GM12878 (cell line): ENCODE results near the gene FMNL2. TPM values are rescaled to one million over a fixed set of nuclear protein-coding genes. Genes with fewer than 3 reads are reported as not detected.

ENCODE experiments used
- ATAC-seq: fragments of 200-7000 bp; cut with Tn5 transposase; 3 replicates; pipeline ENCODE4 v1.9.1; 2020; ENCODE audit warnings: mild to moderate bottlenecking, moderate library complexity
- BruUV-seq: library from RNA; stranded (reverse); fragments of 400-500 nt; replicated peaks from 2 replicates; lab custom pipeline; 2021; lab: Mats Ljungman, UMichigan
- CTCF ChIA-PET: fragments of 300-600 bp; sonication (Branson Sonifier 250); formaldehyde crosslinking; extraction: SDS; loops from one replicate; lab custom pipeline; 2021; ENCODE audit warnings: inconsistent platforms; lab: Yijun Ruan, JAX
- POLR2A ChIA-PET: fragments of 350-600 bp; formaldehyde crosslinking; extraction: SDS; loops from one replicate; lab custom pipeline; 2021; ENCODE audit warnings: inconsistent platforms; lab: Charles Lee
- RAD21 ChIA-PET: fragments of 300-600 bp; sonication (Branson Sonifier 250); formaldehyde crosslinking; loops from one replicate; lab custom pipeline; 2023; ENCODE audit warnings: antibody characterized with exemption; ENCODE audit not compliant: unreplicated experiment; lab: Charles Lee
- SMC1A ChIA-PET: fragments of 300-600 bp; sonication (Branson Sonifier 250); formaldehyde crosslinking; loops from one replicate; lab custom pipeline; 2023; ENCODE audit not compliant: unreplicated experiment, uncharacterized antibody; lab: Charles Lee
- DNase-seq: peaks from one replicate; pipeline ENCODE4 v3.0.0-alpha.2; 2011; ENCODE audit warnings: low read depth, low spot score
- FAIRE-seq: peaks from 3 replicates; lab custom pipeline; 2011; peaks lifted over from hg19 to GRCh38; lab: Jason Lieb, UNC
- H2AFZ ChIP-seq: 2 replicates; pipeline ENCODE4 v1.6.0; 2011; ENCODE audit warnings: low read depth, low read length, control low read depth; ENCODE audit not compliant: control insufficient read depth
- H3K27ac ChIP-seq: 2 replicates; pipeline ENCODE4 v1.5.1; 2011; ENCODE audit warnings: control low read depth; ENCODE audit not compliant: control insufficient read depth, insufficient read depth
- H3K27me3 ChIP-seq, 2 experiments: replicated peaks in 1 of 2; 2 replicates each; pipeline versions ENCODE4 v1.6.0 to v1.6.1; 2011; ENCODE audit warnings: low read length in 1 of 2; ENCODE audit not compliant: control insufficient read depth in 2 of 2, insufficient read depth in 2 of 2
- H3K36me3 ChIP-seq, 2 experiments: 2 replicates each; pipeline ENCODE4 v1.5.1; 2011; ENCODE audit warnings: low read length in 1 of 2; ENCODE audit not compliant: control insufficient read depth in 2 of 2, insufficient read depth in 2 of 2
- H3K4me1 ChIP-seq: 2 replicates; pipeline ENCODE4 v1.6.1; 2011; ENCODE audit warnings: mild to moderate bottlenecking, low read length, moderate library complexity, mixed read lengths; ENCODE audit not compliant: control insufficient read depth, insufficient read depth
- H3K4me2 ChIP-seq: 2 replicates; pipeline ENCODE4 v1.6.0; 2011; ENCODE audit warnings: control low read depth; ENCODE audit not compliant: control insufficient read depth, insufficient read depth
- H3K4me3 ChIP-seq: fragments of 200-600 bp; sonication (generic); 2 replicates; pipeline ENCODE4 v1.5.1; 2016
- H3K79me2 ChIP-seq: 2 replicates; pipeline ENCODE4 v1.6.0; 2011; ENCODE audit warnings: low read length; ENCODE audit not compliant: control insufficient read depth, insufficient read depth
- H3K9ac ChIP-seq: 2 replicates; pipeline ENCODE4 v1.8.0; 2011; ENCODE audit warnings: low read length, control low read depth, mixed read lengths; ENCODE audit not compliant: control insufficient read depth, insufficient read depth
- H3K9me3 ChIP-seq: replicated peaks from 3 replicates; pipeline ENCODE4 v1.5.1; 2011; ENCODE audit warnings: mild to moderate bottlenecking, low read length; ENCODE audit not compliant: control insufficient read depth, insufficient read depth
- H4K20me1 ChIP-seq: 2 replicates; pipeline ENCODE4 v1.6.0; 2011; ENCODE audit not compliant: control insufficient read depth, insufficient read depth
- BACH1 ChIP-seq: fragments of 450-650 bp; IDR thresholded peaks from 2 replicates; pipeline ENCODE4 v1.6.1; 2017; ENCODE audit warnings: mild to moderate bottlenecking, borderline replicate concordance
- BCL3 ChIP-seq: IDR thresholded peaks from 2 replicates; pipeline ENCODE4 v1.6.1; 2011; ENCODE audit warnings: borderline replicate concordance, low read depth, mild to moderate bottlenecking, moderate library complexity, low read length; ENCODE audit not compliant: insufficient read depth, poor library complexity, severe bottlenecking
- CEBPB ChIP-seq, 2 experiments: fragments of 150-350 bp in 1 of 2; IDR thresholded peaks; 2 replicates each; pipeline ENCODE4 v1.6.1; 2012 to 2014; ENCODE audit warnings: low read depth in 2 of 2, low read length in 2 of 2, borderline replicate concordance in 1 of 2, inconsistent platforms in 1 of 2
- CHD1 ChIP-seq: IDR thresholded peaks from 2 replicates; pipeline ENCODE4 v1.6.1; 2012; ENCODE audit warnings: low read depth, low read length, improper control_type of control experiment
- E4F1 ChIP-seq: fragments of 450-650 bp; IDR thresholded peaks from 2 replicates; pipeline ENCODE4 v1.6.1; 2018; ENCODE audit warnings: borderline replicate concordance, mild to moderate bottlenecking; ENCODE audit not compliant: partially characterized antibody
- EZH2 ChIP-seq: IDR thresholded peaks from 2 replicates; pipeline ENCODE4 v1.6.1; 2012; ENCODE audit warnings: low read depth, mild to moderate bottlenecking, control low read depth, inconsistent platforms, low read length, borderline replicate concordance; ENCODE audit not compliant: control insufficient read depth
- GABPA ChIP-seq: IDR thresholded peaks from 2 replicates; pipeline ENCODE4 v1.6.1; 2014; ENCODE audit warnings: antibody characterized with exemption, low read depth, mild to moderate bottlenecking, inconsistent platforms
- HCFC1 ChIP-seq: fragments of 150-350 bp; IDR thresholded peaks from 2 replicates; pipeline ENCODE4 v1.6.1; 2014; ENCODE audit warnings: low read length
- HDAC2 ChIP-seq: fragments of 200-600 bp; sonication (generic); IDR thresholded peaks from 2 replicates; pipeline ENCODE4 v1.6.1; 2017
- HDGF ChIP-seq: fragments of 450-650 bp; IDR thresholded peaks from 2 replicates; pipeline ENCODE4 v1.6.1; 2016; ENCODE audit warnings: antibody characterized with exemption
- KDM1A ChIP-seq: fragments of 200-600 bp; sonication (generic); IDR thresholded peaks from 2 replicates; pipeline ENCODE4 v1.6.1; 2016; ENCODE audit warnings: borderline replicate concordance
- RUNX3 ChIP-seq: IDR thresholded peaks from 2 replicates; pipeline ENCODE4 v1.6.1; 2012; ENCODE audit warnings: low read length, inconsistent platforms
- SREBF1 ChIP-seq: IDR thresholded peaks from 2 replicates; pipeline ENCODE4 v1.6.1; 2012; ENCODE audit warnings: mild to moderate bottlenecking, low read length
- TCF12 ChIP-seq: IDR thresholded peaks from 2 replicates; pipeline ENCODE4 v1.6.1; 2011; ENCODE audit warnings: low read depth, mild to moderate bottlenecking, low read length
- USF2 ChIP-seq: IDR thresholded peaks from 2 replicates; pipeline ENCODE4 v1.6.1; 2011; ENCODE audit warnings: low read depth, low read length, improper control_type of control experiment, borderline replicate concordance
- ZBTB33 ChIP-seq: fragments of 450-650 bp; IDR thresholded peaks from 2 replicates; pipeline ENCODE4 v1.6.1; 2017; ENCODE audit warnings: mild to moderate bottlenecking
- ZZZ3 ChIP-seq: IDR thresholded peaks from 2 replicates; pipeline ENCODE4 v1.6.1; 2011; ENCODE audit warnings: low read depth; ENCODE audit not compliant: control insufficient read depth, insufficient read length
- WGBS: methylation state at CpG from one replicate; pipeline ENCODE4 v1.1.6; 2016; ENCODE audit warnings: low lambda C conversion rate; ENCODE audit not compliant: insufficient replicate concordance, insufficient coverage; ENCODE audit errors: missing lambda C conversion rate; 5-methylcytosine and 5-hydroxymethylcytosine counted together
- in situ Hi-C: fragments of 300-500 bp; cut with MboI; formaldehyde crosslinking; loops from 9 replicates; pipeline ENCODE4 v1.14.3; 2018; ENCODE audit warnings: mixed read lengths
- intact Hi-C: fragments of 100-400 bp; cut with micrococcal nuclease; formaldehyde crosslinking; loops from one replicate; pipeline ENCODE4 v1.14.2; 2022; ENCODE audit not compliant: unreplicated experiment
- polyA plus RNA-seq, 11 experiments: library from polyadenylated mRNA; depleted of rRNA in 4 of 11; unstranded in 6 of 11; stranded (reverse) in 5 of 11; fragments of >200 nt; fragmentation: Nextera tagmentation in 4 of 11; fragmentation: Illumina TruSeq in 1 of 11; extraction: Ambion mirVana in 4 of 11; extraction: Trizol in 1 of 11; gene quantifications; 1 replicate in 1 of 11; 2 replicates in 10 of 11; pipeline versions ENCODE4 v1.2.1 to v1.2.3, GENCODE V29; 2011 to 2016; ENCODE audit warnings: inconsistent platforms in 2 of 11, missing spikeins in 2 of 11, low read depth in 1 of 11
- total RNA-seq, 4 experiments: library from RNA; depleted of rRNA in 3 of 4; stranded (reverse); fragments of >200 nt in 3 of 4; fragmentation: Illumina TruSeq in 1 of 4; extraction: Trizol in 1 of 4; gene quantifications; 2 replicates each; pipeline versions ENCODE4 v1.2.1 to v1.2.3, GENCODE V29; 2013 to 2021

The FMNL2 gene
- total and polyA plus RNA-seq, 10 of the 15 experiments (the other 5 are each of a cell fraction or from before 2014, with no cell fraction given), result 0.13 to 9.9 (median 0.35) TPM

- ChIA-PET POLR2A (no interaction called here), SMC1A (no interaction called here), RAD21 (no interaction called here), CTCF (interaction anchor here (0.7 kb wide), 1 partner anchor 540 kb away, joined by 3 read pairs; no protein-coding TSS in a partner anchor)
- Histone ChIP-seq H3K27me3 (no peaks in the 10 kb centered on the region), H3K27ac (no peak overlapping the region), H3K9me3 (no peaks in the 10 kb centered on the region), H2AFZ (no peak overlapping the region), H4K20me1 (no peaks in the 10 kb centered on the region), H3K4me3 (no peak overlapping the region), H3K36me3 (no peaks in the 10 kb centered on the region), H3K4me2 (no peak overlapping the region), H3K79me2 (no peaks in the 10 kb centered on the region), H3K9ac (no peak overlapping the region), H3K4me1 (no peaks in the 10 kb centered on the region)
- in situ Hi-C loops (no loop called here), intact Hi-C loops (loop anchor here (10.0 kb wide), 1 partner anchor 105 kb away; no protein-coding TSS in a partner anchor)
- BruUV-seq, result no TSS peak
- DNase-seq, result no peak
- no peak for ATAC-seq
- WGBS, result 56% methylated on average over 13 of the region's 13 CpGs
- no peak for FAIRE-seq
- TF ChIP-seq TCF12, result no peak
- no peak for TF ChIP-seq ZZZ3
- no peak for TF ChIP-seq E4F1
- TF ChIP-seq ZBTB33, result no peak
- no peak for TF ChIP-seq BACH1
- TF ChIP-seq KDM1A, result no peak
- no peak for TF ChIP-seq HDGF
- TF ChIP-seq RUNX3, result no peak
- TF ChIP-seq USF2, result no peak
- TF ChIP-seq SREBF1, result no peak
- no peak for TF ChIP-seq CEBPB (IDR thresholded peaks at IDR 0.05; ENCODE audit: borderline replicate concordance in 1 of 2, low read depth in 2 of 2, low read length in 2 of 2)
- TF ChIP-seq HCFC1, result no peak
- no peak for TF ChIP-seq CHD1
- TF ChIP-seq GABPA, result no peak
- no peak for TF ChIP-seq EZH2
- TF ChIP-seq HDAC2, result no peak
- TF ChIP-seq BCL3, result no peak
These were observed 25.4 kb upstream of the FMNL2 start for GRCh38 chr2:152309352-152310214.
